MM.1S (cell line): ENCODE results near the gene CEP63.

Source experiments
- DNase-seq: peaks from one replicate; pipeline ENCODE4 v3.0.0-alpha.2; 2015
- H2AFZ ChIP-seq: fragments of 300-600 bp; sonication (generic); 2 replicates; pipeline ENCODE4 v1.6.0; 2016; ENCODE audit warnings: antibody characterized with exemption, low read length
- H3F3A ChIP-seq: fragments of 300-600 bp; sonication (generic); 2 replicates; pipeline ENCODE4 v1.6.1; 2016; ENCODE audit warnings: mild to moderate bottlenecking, antibody characterized with exemption, low read length, moderate library complexity, mixed read lengths; ENCODE audit not compliant: insufficient read depth
- H3K27ac ChIP-seq: fragments of 300-600 bp; sonication (generic); 2 replicates; pipeline ENCODE4 v1.5.1; 2016; ENCODE audit warnings: mild to moderate bottlenecking, low read length
- H3K27me3 ChIP-seq: fragments of 300-600 bp; sonication (generic); replicated peaks from 2 replicates; pipeline ENCODE4 v1.6.0; 2016; ENCODE audit warnings: low read length; ENCODE audit not compliant: insufficient read depth
- H3K36me3 ChIP-seq: fragments of 300-600 bp; sonication (generic); replicated peaks from 2 replicates; pipeline ENCODE4 v1.6.1; 2016; ENCODE audit warnings: mild to moderate bottlenecking, low read length, mixed read lengths; ENCODE audit not compliant: insufficient read depth
- H3K4me1 ChIP-seq: fragments of 300-600 bp; sonication (generic); 2 replicates; pipeline ENCODE4 v1.6.1; 2016; ENCODE audit warnings: low read length, mixed read lengths
- H3K4me2 ChIP-seq: fragments of 300-600 bp; sonication (generic); 2 replicates; pipeline ENCODE4 v1.6.0; 2016; ENCODE audit warnings: low read depth, low read length
- H3K4me3 ChIP-seq: fragments of 300-600 bp; sonication (generic); 2 replicates; pipeline ENCODE4 v1.5.1; 2016; ENCODE audit warnings: low read length, mixed read lengths
- H3K79me2 ChIP-seq: fragments of 300-600 bp; sonication (generic); 2 replicates; pipeline ENCODE4 v1.6.1; 2016; ENCODE audit warnings: mixed run types, low read length, mixed read lengths
- H3K9ac ChIP-seq: fragments of 300-600 bp; sonication (generic); 2 replicates; pipeline ENCODE4 v1.6.1; 2016; ENCODE audit warnings: low read length, mixed read lengths
- H3K9me2 ChIP-seq: fragments of 300-600 bp; sonication (generic); replicated peaks from 2 replicates; pipeline ENCODE4 v1.6.1; 2016; ENCODE audit warnings: mild to moderate bottlenecking, low read length, mixed read lengths; ENCODE audit not compliant: insufficient read depth
- H3K9me3 ChIP-seq: fragments of 300-600 bp; sonication (generic); replicated peaks from 2 replicates; pipeline ENCODE4 v1.6.1; 2016; ENCODE audit warnings: mild to moderate bottlenecking, low read length, mixed read lengths; ENCODE audit not compliant: insufficient read depth
- H4K20me1 ChIP-seq: fragments of 300-600 bp; sonication (generic); 2 replicates; pipeline ENCODE4 v1.6.1; 2016; ENCODE audit warnings: mild to moderate bottlenecking, low read length, moderate library complexity, mixed read lengths; ENCODE audit not compliant: insufficient read depth
- EZH2 ChIP-seq: fragments of 300-600 bp; sonication (generic); optimal IDR thresholded peaks from 2 replicates; pipeline ENCODE3; 2017; ENCODE audit warnings: low read depth, mild to moderate bottlenecking, antibody characterized with exemption, low read length, mixed read lengths
- EZH2phosphoT487 ChIP-seq: fragments of 300-600 bp; sonication (generic); IDR thresholded peaks from 2 replicates; pipeline ENCODE4 v1.6.1; 2018; ENCODE audit warnings: antibody characterized with exemption, low read length
- TF ChIP-seq, protein P1 (sequence below): fragments of 300-600 bp; sonication (generic); IDR thresholded peaks from 2 replicates; pipeline ENCODE4 v1.5.1; 2016; ENCODE audit warnings: antibody characterized with exemption, low read length, mixed read lengths

Gene CEP63

DNA sequence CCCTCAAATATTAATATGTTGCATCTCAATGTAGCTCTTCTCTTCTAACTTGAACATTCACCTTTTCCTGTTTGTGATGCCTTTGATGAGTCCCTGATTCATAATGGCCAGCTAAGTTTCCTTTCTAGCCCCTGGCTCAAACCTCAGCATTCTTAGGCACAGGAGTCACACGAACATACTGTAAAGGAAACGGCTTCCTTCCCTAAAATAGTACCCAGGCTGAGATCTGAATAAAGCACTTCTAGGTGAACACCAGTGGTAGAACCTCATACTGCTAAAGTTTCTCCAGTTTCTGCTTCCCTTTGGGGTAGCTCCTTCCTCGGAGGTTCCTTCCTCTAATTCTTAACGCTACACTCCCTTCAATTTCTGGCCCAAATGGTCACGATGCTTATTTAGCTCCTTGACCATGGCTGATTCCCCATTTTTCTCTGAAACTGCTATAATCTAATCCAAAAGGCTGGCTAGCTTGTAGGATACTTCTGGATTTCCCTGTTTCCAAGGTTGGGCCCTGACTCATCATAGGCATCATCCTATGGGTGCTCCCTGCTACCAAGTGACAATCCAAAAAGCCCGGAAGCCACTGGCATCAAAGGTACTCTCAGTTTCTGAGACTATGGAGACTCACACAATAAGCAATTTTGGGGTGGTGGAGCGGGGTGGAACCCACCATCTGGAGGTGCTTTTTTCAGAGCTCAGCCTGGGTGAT is 2.5 kb upstream of the CEP63 start:
- H3K4me2 ChIP-seq: no peak overlapping the region
- DNase-seq: no peak
- H3K27ac ChIP-seq: no peak overlapping the region
- peaks cover 10% of the 10 kb centered on the region for H3F3A ChIP-seq
- TF ChIP-seq EZH2: no peak
- TF ChIP-seq, protein P1, sequence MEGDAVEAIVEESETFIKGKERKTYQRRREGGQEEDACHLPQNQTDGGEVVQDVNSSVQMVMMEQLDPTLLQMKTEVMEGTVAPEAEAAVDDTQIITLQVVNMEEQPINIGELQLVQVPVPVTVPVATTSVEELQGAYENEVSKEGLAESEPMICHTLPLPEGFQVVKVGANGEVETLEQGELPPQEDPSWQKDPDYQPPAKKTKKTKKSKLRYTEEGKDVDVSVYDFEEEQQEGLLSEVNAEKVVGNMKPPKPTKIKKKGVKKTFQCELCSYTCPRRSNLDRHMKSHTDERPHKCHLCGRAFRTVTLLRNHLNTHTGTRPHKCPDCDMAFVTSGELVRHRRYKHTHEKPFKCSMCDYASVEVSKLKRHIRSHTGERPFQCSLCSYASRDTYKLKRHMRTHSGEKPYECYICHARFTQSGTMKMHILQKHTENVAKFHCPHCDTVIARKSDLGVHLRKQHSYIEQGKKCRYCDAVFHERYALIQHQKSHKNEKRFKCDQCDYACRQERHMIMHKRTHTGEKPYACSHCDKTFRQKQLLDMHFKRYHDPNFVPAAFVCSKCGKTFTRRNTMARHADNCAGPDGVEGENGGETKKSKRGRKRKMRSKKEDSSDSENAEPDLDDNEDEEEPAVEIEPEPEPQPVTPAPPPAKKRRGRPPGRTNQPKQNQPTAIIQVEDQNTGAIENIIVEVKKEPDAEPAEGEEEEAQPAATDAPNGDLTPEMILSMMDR: no peak
- no peak for TF ChIP-seq EZH2phosphoT487
- H3K4me3 ChIP-seq: no peak overlapping the region
- H3K4me1 ChIP-seq: peaks cover 10% of the 10 kb centered on the region
- no peaks in the 10 kb centered on the region for H3K9me3 ChIP-seq
- no peaks in the 10 kb centered on the region for H3K27me3 ChIP-seq
- H2AFZ ChIP-seq: no peak overlapping the region
- H3K9me2 ChIP-seq: no peaks in the 10 kb centered on the region
- H3K9ac ChIP-seq: no peak overlapping the region
- H3K79me2 ChIP-seq: peaks cover 50% of the 10 kb centered on the region
- peaks cover 9% of the 10 kb centered on the region; the same call in 1 of the 2 replicates for H3K36me3 ChIP-seq
- no peaks in the 10 kb centered on the region for H4K20me1 ChIP-seq

DNA sequence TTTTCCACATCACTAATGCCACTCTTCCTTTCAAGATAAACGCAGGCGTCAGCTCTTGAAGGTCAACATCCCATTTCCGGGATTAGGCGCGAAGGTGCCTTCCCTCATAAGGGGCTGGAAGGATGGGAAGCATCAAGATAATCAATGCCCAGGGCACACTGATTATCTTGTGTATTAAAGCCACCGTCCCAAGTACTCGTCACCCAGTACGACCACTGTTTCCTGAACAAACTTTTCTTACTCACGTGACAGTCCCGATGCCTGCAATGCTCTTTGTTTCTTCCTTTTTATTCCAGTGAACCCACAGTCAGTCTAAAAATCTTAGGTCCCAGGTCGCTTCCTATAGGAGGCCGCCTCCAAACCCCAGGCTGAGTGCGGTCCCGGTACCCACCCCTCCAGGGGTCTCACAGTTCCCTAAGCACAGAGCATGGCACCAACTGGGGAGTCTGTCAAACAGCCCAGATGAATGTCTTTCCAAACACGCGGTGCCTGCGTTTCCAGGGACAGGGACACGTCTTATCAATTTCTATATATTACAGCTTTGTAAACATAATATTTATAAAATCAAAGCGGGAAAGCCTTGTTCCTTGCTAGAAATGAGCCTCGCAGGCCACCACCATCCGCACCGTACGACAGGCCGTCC is 661 bp upstream of the CEP63 start:
- no peaks in the 10 kb centered on the region for H3K27me3 ChIP-seq
- H3K4me1 ChIP-seq: peaks cover 10% of the 10 kb centered on the region
- peaks cover 10% of the 10 kb centered on the region for H3F3A ChIP-seq
- H3K4me2 ChIP-seq: peak overlapping the region; percentile 97
- H3K9me3 ChIP-seq: no peaks in the 10 kb centered on the region
- H3K9ac ChIP-seq: peak overlapping the region; percentile 97
- peak; percentile 29 for DNase-seq
- H3K27ac ChIP-seq: peak overlapping the region; percentile 89
- H4K20me1 ChIP-seq: no peaks in the 10 kb centered on the region
- peaks cover 64% of the 10 kb centered on the region for H3K79me2 ChIP-seq
- no peaks in the 10 kb centered on the region for H3K9me2 ChIP-seq
- TF ChIP-seq EZH2phosphoT487 (no peak), EZH2 (no peak)
- TF ChIP-seq, protein P1: no peak
- H3K36me3 ChIP-seq: peaks cover 4% of the 10 kb centered on the region; the same call in 1 of the 2 replicates
- H3K4me3 ChIP-seq: peak overlapping the region; percentile 95
- H2AFZ ChIP-seq: peak overlapping the region; percentile 94

DNA sequence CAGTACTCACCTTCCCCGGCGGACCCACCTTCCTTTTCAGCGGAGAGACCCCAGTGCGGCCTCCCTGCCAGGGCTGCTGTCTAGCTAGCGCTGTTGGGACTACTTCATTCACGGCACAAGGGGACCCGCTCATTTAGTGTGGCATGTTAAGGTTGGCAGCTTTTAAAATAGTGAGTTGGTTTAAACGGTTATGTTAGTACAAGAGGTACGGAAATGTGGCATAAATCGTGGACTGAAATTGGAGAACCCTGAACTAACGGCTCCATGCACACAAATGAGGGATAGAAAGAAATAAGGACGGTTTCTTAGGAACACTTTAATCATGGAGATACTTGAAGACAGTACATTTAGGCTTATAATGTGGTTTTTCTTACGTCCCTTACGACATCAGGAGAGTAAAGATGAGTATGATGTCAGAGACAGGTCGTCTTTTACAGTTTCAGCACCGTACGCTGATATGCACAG is 752 bp downstream of the CEP63 start:
- Histone ChIP-seq H3K27ac (peak overlapping the region; percentile 89), H3K9ac (peak overlapping the region; percentile 97), H3K4me2 (peak overlapping the region; percentile 61), H3K9me3 (no peaks in the 10 kb centered on the region), H2AFZ (peak overlapping the region; percentile 84), H3K4me1 (peaks cover 10% of the 10 kb centered on the region), H3K4me3 (peak overlapping the region; percentile 95), H3K9me2 (no peaks in the 10 kb centered on the region), H3F3A (peaks cover 10% of the 10 kb centered on the region), H3K36me3 (no peaks in the 10 kb centered on the region; the same call in 1 of the 2 replicates), H3K27me3 (no peaks in the 10 kb centered on the region), H3K79me2 (peaks cover 78% of the 10 kb centered on the region), H4K20me1 (no peaks in the 10 kb centered on the region)
- no peak for TF ChIP-seq EZH2
- TF ChIP-seq, protein P1: no peak
- TF ChIP-seq EZH2phosphoT487: no peak
- DNase-seq: peak; percentile 39
